GM12892 (cell line): ENCODE measurements around the gene FKTN.

Experiments used
- POLR2A ChIP-seq: IDR thresholded peaks from 2 replicates; pipeline ENCODE4 v1.6.1; 2011; ENCODE audit warnings: low read depth, low read length, control low read depth
- POLR2AphosphoS5 ChIP-seq: IDR thresholded peaks from 2 replicates; pipeline ENCODE4 v1.6.1; 2011; ENCODE audit warnings: low read depth, low read length, control low read depth

GRCh38 chr9:105531530-105531929 is 26.4 kb upstream of the FKTN start:
- no peak for TF ChIP-seq POLR2AphosphoS5
- TF ChIP-seq POLR2A = no peak
